ENCODE results near the gene TUBA4B. TPM values are rescaled to one million over a fixed set of nuclear protein-coding genes. Genes with fewer than 3 reads are reported as not detected.
"Not testable (repeated sequence)": the region's sequence is repeated elsewhere in the genome, so short reads cannot be mapped to it uniquely, and the experiment has no call there.

The TUBA4B gene
- total RNA-seq, 1 experiment from 2014 or later = not detected

- Histone ChIP-seq H3K18ac (ENCODE audit: insufficient read length, low read depth, low read length) (no peak within 1 kb of the TSS), H2AFZ (ENCODE audit: low read length) (no peak within 1 kb of the TSS), H3K23me2 (ENCODE audit: insufficient read length, low read depth, low read length, poor library complexity, severe bottlenecking) (peaks cover 11% of the 10 kb centered on the region), H3K27me3 (ENCODE audit: insufficient read depth, low read length) (no peaks in the 10 kb centered on the region), H3K4me2 (ENCODE audit: insufficient read depth, insufficient read length, low read length) (peak within 1 kb of the TSS; percentile 96), H3K4ac (ENCODE audit: low read depth, low read length) (no peak within 1 kb of the TSS), H3K79me1 (ENCODE audit: insufficient read depth, low read depth, low read length, poor library complexity, severe bottlenecking) (no peaks in the 10 kb centered on the region), H3K9ac (ENCODE audit: extremely low read depth, insufficient read length, low read length) (no peak within 1 kb of the TSS), H3K14ac (ENCODE audit: insufficient read depth, low read length) (no peak within 1 kb of the TSS), H4K91ac (ENCODE audit: insufficient read length, low read depth, low read length) (no peak within 1 kb of the TSS), H3K79me2 (ENCODE audit: insufficient read depth, low read length) (no peaks in the 10 kb centered on the region), H3K27ac (ENCODE audit: insufficient read length, low read depth, low read length) (no peak within 1 kb of the TSS), H3K4me1 (ENCODE audit: insufficient read depth, low read length) (no peaks in the 10 kb centered on the region; the same call in 1 of the 2 replicates), H4K8ac (replicated peaks; ENCODE audit: insufficient read length, low read depth, low read length) (no peak within 1 kb of the TSS), H2AK5ac (ENCODE audit: insufficient read length, low read length) (no peak within 1 kb of the TSS), H2BK120ac (ENCODE audit: low read depth, low read length, poor library complexity, severe bottlenecking) (no peak within 1 kb of the TSS), H2BK20ac (ENCODE audit: low read depth, low read length, poor library complexity, severe bottlenecking) (no peak within 1 kb of the TSS), H4K5ac (ENCODE audit: insufficient read length, low read depth, low read length) (no peak within 1 kb of the TSS), H2BK5ac (ENCODE audit: insufficient read length, low read length) (no peak within 1 kb of the TSS), H3T11ph (ENCODE audit: low read length) (no peak within 1 kb of the TSS), H3K23ac (ENCODE audit: insufficient read length, low read depth, low read length) (no peak within 1 kb of the TSS), H3K9me3 (ENCODE audit: control insufficient read depth, low read depth, low read length) (no peaks in the 10 kb centered on the region), H4K20me1 (ENCODE audit: control insufficient read depth, insufficient read depth, insufficient read length) (no peaks in the 10 kb centered on the region), H3K56ac (ENCODE audit: insufficient read length, low read depth, low read length) (no peak within 1 kb of the TSS), H2BK15ac (ENCODE audit: low read depth, low read length) (no peak within 1 kb of the TSS), H2BK12ac (ENCODE audit: insufficient read length, low read depth, low read length) (no peak within 1 kb of the TSS)
- TF ChIP-seq, protein P1, sequence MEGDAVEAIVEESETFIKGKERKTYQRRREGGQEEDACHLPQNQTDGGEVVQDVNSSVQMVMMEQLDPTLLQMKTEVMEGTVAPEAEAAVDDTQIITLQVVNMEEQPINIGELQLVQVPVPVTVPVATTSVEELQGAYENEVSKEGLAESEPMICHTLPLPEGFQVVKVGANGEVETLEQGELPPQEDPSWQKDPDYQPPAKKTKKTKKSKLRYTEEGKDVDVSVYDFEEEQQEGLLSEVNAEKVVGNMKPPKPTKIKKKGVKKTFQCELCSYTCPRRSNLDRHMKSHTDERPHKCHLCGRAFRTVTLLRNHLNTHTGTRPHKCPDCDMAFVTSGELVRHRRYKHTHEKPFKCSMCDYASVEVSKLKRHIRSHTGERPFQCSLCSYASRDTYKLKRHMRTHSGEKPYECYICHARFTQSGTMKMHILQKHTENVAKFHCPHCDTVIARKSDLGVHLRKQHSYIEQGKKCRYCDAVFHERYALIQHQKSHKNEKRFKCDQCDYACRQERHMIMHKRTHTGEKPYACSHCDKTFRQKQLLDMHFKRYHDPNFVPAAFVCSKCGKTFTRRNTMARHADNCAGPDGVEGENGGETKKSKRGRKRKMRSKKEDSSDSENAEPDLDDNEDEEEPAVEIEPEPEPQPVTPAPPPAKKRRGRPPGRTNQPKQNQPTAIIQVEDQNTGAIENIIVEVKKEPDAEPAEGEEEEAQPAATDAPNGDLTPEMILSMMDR (conservative IDR thresholded peaks at IDR 0.05) = no peak
- Mint-ChIP-seq H3K36me3 (ENCODE audit: insufficient read depth in 1 of 3, low read depth in 3 of 3) (peaks cover 0 to 5% (median 1%) of the 10 kb centered on the region in 3 experiments; a peak in 2 of 7 replicates), H3K27me3 (ENCODE audit: low read depth) (peaks cover 46% of the 10 kb centered on the region), H3K4me1 (peaks cover 26 to 28% of the 10 kb centered on the region in 2 experiments), H3K4me3 (peak within 1 kb of the TSS; percentile 72 to 88), H3K9me3 (peaks cover 0 to 2% of the 10 kb centered on the region in 2 experiments; a peak in 2 of 5 replicates), H3K27ac (0 out of 7 replicates have a peak within 1 kb of the TSS, but pooled peaks of 1 of the 3 experiments have one; percentile 64)
- WGBS (ENCODE audit: extremely low coverage, insufficient read length, low lambda C conversion rate) = no CpG with 5 or more reads among the region's 37 CpGs
- DNase-seq = peak; percentile 92
Observed at GRCh38 chr2:219309278-219309677, 56.2 kb downstream of the TUBA4B start, which contains the start of gene PTPRN. Gene PTPRN (minus strand): TSS chr2:219309401. CDS start chr2:219309332, 69 bp downstream.

GRCh38 chr2:219312683-219313263 lies 59.7 kb downstream of the TUBA4B start:
- H3T11ph ChIP-seq (ENCODE audit: low read length); H3K27ac ChIP-seq (ENCODE audit: insufficient read length, low read depth, low read length); H3K27ac Mint-ChIP-seq; H2BK120ac ChIP-seq (ENCODE audit: low read depth, low read length, poor library complexity, severe bottlenecking); H4K91ac ChIP-seq (ENCODE audit: insufficient read length, low read depth, low read length); H3K36me3 Mint-ChIP-seq (ENCODE audit: insufficient read depth in 1 of 3, low read depth in 3 of 3); H2BK20ac ChIP-seq (ENCODE audit: low read depth, low read length, poor library complexity, severe bottlenecking); H2BK15ac ChIP-seq (ENCODE audit: low read depth, low read length); H2BK5ac ChIP-seq (ENCODE audit: insufficient read length, low read length); H3K4me1 ChIP-seq (ENCODE audit: insufficient read depth, low read length); H4K8ac ChIP-seq (replicated peaks; ENCODE audit: insufficient read length, low read depth, low read length); H3K9me3 Mint-ChIP-seq; H3K27me3 ChIP-seq (ENCODE audit: insufficient read depth, low read length); H3K79me1 ChIP-seq (ENCODE audit: insufficient read depth, low read depth, low read length, poor library complexity, severe bottlenecking); H4K20me1 ChIP-seq (ENCODE audit: control insufficient read depth, insufficient read depth, insufficient read length); H3K79me2 ChIP-seq (ENCODE audit: insufficient read depth, low read length); H3K4ac ChIP-seq (ENCODE audit: low read depth, low read length); H2BK12ac ChIP-seq (ENCODE audit: insufficient read length, low read depth, low read length); H3K23ac ChIP-seq (ENCODE audit: insufficient read length, low read depth, low read length); H3K9ac ChIP-seq (ENCODE audit: extremely low read depth, insufficient read length, low read length); H3K56ac ChIP-seq (ENCODE audit: insufficient read length, low read depth, low read length); H3K18ac ChIP-seq (ENCODE audit: insufficient read length, low read depth, low read length); DNase-seq; H2AK5ac ChIP-seq (ENCODE audit: insufficient read length, low read length); H3K9me3 ChIP-seq (ENCODE audit: control insufficient read depth, low read depth, low read length); H4K5ac ChIP-seq (ENCODE audit: insufficient read length, low read depth, low read length); H3K4me2 ChIP-seq (ENCODE audit: insufficient read depth, insufficient read length, low read length); H3K14ac ChIP-seq (ENCODE audit: insufficient read depth, low read length); H3K4me3 Mint-ChIP-seq; H2AFZ ChIP-seq (ENCODE audit: low read length): not testable (repeated sequence)
- no CpG with 5 or more reads among the region's 49 CpGs for WGBS (ENCODE audit: extremely low coverage, insufficient read length, low lambda C conversion rate)
- Mint-ChIP-seq H3K4me1 (peaks cover 23 to 24% of the 10 kb centered on the region in 2 experiments), H3K27me3 (ENCODE audit: low read depth) (peaks cover 15% of the 10 kb centered on the region)
- peaks cover 11% of the 10 kb centered on the region for H3K23me2 ChIP-seq (ENCODE audit: insufficient read length, low read depth, low read length, poor library complexity, severe bottlenecking)
